Keratinocyte (primary cell): ENCODE results near the gene CDYL2.

Experiments
- EZH2 ChIP-seq: IDR thresholded peaks from one replicate; pipeline ENCODE4 v1.6.1; 2012; ENCODE audit warnings: inconsistent platforms, mild to moderate bottlenecking, low read length, moderate library complexity
- TF ChIP-seq, protein P1 (sequence below), 3 experiments: IDR thresholded peaks in 1 of 3; conservative IDR thresholded peaks in 1 of 3; optimal IDR thresholded peaks in 1 of 3; 2 replicates in 2 of 3; 3 replicates in 1 of 3; pipeline versions ENCODE3 to v1.5.1; 2011; ENCODE audit warnings: low read length in 3 of 3, mild to moderate bottlenecking in 3 of 3, moderate library complexity in 2 of 3, control low read depth in 1 of 3, inconsistent platforms in 1 of 3; ENCODE audit not compliant: insufficient read depth in 2 of 3; ENCODE audit errors: extremely low read depth in 1 of 3

DNA sequence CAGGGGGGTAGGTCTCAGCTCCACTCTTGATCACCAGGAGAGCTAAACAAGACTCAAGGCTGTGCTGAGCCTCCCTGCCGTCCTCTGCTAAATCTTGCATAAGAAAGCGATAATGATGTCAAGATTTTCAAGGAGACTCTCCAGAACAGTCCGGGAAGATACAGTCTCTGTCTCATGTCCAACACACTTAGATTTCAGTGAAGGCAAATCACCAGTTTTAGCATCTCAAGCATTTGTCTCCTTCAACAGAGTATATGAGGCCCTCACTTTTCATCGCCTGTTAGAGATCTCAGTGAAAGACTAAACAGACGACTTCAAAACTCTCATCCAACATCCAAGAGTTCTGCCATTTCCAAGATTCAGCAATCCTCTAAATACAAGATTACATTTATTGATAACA is 13.6 kb downstream of the CDYL2 start:
- TF ChIP-seq, protein P1, sequence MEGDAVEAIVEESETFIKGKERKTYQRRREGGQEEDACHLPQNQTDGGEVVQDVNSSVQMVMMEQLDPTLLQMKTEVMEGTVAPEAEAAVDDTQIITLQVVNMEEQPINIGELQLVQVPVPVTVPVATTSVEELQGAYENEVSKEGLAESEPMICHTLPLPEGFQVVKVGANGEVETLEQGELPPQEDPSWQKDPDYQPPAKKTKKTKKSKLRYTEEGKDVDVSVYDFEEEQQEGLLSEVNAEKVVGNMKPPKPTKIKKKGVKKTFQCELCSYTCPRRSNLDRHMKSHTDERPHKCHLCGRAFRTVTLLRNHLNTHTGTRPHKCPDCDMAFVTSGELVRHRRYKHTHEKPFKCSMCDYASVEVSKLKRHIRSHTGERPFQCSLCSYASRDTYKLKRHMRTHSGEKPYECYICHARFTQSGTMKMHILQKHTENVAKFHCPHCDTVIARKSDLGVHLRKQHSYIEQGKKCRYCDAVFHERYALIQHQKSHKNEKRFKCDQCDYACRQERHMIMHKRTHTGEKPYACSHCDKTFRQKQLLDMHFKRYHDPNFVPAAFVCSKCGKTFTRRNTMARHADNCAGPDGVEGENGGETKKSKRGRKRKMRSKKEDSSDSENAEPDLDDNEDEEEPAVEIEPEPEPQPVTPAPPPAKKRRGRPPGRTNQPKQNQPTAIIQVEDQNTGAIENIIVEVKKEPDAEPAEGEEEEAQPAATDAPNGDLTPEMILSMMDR (optimal IDR thresholded peaks at IDR 0.05 in 1 of 3, IDR thresholded peaks at IDR 0.05 in 1 of 3, conservative IDR thresholded peaks at IDR 0.05 in 1 of 3; ENCODE audit: extremely low read depth in 1 of 3, insufficient read depth in 2 of 3, low read length in 3 of 3), result no peak
- TF ChIP-seq EZH2, result no peak
